NCI-H1417 treated with DMSO at 0.1 percent for 48 hours (cell line): ENCODE data around the gene ZC3H12D.

Experiments used
- DNase-seq: peaks from one replicate; lab custom pipeline; 2025; lab: John Stamatoyannopoulos, UW

The ZC3H12D gene

DNA sequence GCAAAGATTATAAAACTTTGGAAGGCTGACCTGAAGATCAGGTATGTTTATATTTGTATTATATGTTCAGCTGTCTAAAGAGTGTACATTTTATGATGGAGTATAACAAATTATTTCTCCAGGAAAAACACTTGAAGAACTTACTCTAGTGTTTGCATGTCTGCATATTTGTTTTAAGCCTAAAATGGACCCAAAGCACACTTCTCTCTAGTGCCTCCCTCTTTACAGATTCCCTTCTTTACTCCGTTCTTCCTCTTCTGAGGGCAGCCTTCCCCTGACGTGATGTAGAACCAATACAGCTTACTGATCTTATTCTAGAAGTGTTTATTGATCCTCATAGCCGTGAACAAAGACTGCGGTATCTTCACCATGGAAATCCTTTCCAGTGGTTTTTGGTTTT, 70.8 kb downstream of the ZC3H12D start:
- DNase-seq, result no peak

GRCh38 chr6:149410557-149410956, 74.3 kb downstream of the ZC3H12D start:
- DNase-seq, result no peak

DNA sequence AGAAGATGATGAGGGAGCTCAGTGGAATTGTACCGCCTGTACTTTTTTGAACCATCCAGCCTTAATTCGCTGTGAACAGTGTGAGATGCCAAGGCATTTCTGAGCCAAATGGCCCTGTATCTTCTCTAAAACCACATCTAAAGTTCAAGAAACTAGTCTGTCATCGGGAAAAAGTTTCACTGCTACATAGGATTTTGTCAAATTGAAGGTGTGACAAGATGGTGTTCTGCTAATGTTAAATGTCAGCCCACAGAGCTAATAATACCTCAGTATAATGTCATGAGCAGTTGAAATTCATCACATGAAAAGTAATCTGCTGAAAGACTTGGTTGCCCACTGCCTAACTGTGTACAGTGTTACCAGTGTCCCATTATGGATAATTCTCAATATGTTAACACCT, 75.2 kb downstream of the ZC3H12D start:
- no peak for DNase-seq

- DNase-seq, result no peak
Observed at GRCh38 chr6:149405823-149406765, 78.7 kb downstream of the ZC3H12D start.

DNA sequence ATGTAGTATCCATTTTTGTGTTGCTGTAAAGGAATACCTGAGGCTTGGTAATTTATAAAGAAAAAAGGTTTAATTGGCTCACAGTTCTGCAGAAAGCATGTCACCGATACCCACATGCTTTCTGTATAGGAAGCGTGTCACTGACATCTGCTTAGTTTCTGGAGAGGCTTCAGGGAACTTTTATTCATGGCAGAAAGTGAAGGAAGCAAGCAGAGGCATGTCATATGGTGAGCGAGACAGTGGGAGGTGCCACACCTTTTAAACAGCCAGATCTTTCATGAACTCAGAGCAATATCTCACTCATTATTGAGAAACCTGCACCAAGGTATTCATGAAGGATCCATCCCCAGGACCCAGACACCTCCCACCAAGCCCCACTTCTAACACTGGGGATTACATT, 81.3 kb downstream of the ZC3H12D start:
- DNase-seq, result no peak

DNA sequence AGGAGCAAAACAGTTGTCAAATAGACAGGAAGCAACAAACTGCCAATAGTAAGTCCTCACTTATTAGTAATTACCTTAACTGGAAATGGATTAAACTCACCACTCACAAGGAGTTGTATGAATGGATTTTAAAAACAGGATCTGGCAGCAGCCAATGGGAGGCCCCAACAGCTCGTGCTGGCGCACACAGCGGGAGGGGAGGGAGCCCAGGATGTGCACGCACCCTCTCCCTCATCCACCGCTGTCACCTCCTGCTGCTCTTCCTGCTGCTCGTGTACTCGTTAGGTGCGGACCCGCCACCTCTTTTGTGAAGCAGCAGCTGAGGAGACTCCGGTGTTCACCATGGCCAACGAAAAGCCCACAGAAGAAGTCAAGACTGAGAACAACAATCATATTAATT, 84.8 kb downstream of the ZC3H12D start, which contains the start of gene SUMO4:
Gene SUMO4, plus strand, starts transcription at position 213 of the 400 bp plus-strand sequence. Its CDS starts 130 bp downstream, at position 343.
- no peak for DNase-seq

GRCh38 chr6:149397384-149397783, 87.4 kb downstream of the ZC3H12D start:
- no peak for DNase-seq
